Ovary (tissue), 9 donors: Measurements from ENCODE around the gene TP53BP2. TPM values are rescaled to one million over a fixed set of nuclear protein-coding genes. Genes with fewer than 3 reads are reported as not detected.

Experiments used
- DNase-seq, 5 donors: peaks; one replicate each; pipeline ENCODE4 v3.0.0-alpha.2; 2019 to 2020
- H3K27ac ChIP-seq, 2 donors: fragments of 200-600 bp; one replicate each; pipeline versions ENCODE4 v1.5.1 to v1.8.0; 2019 to 2022
- H3K27me3 ChIP-seq: fragments of 200-600 bp; one replicate; pipeline ENCODE4 v1.8.0; 2022
- H3K36me3 ChIP-seq: fragments of 200-600 bp; sonication (generic); one replicate; pipeline ENCODE4 v1.5.1; 2019
- H3K4me1 ChIP-seq: one replicate; pipeline ENCODE4 v1.8.1; 2013; ENCODE audit warnings: mild to moderate bottlenecking, moderate library complexity; ENCODE audit not compliant: insufficient read depth
- H3K4me3 ChIP-seq: fragments of 200-600 bp; sonication (generic); one replicate; pipeline ENCODE4 v1.5.1; 2017
- H3K9me3 ChIP-seq, 2 donors: fragments of 200-600 bp in 1 of 2; sonication (generic) in 1 of 2; one replicate each; pipeline versions ENCODE4 v1.5.1 to v1.8.1; 2013 to 2019; ENCODE audit warnings: mild to moderate bottlenecking in 1 of 2, moderate library complexity in 1 of 2
- EP300 ChIP-seq: sonication (generic); formaldehyde crosslinking; IDR thresholded peaks from one replicate; pipeline ENCODE4 v1.6.1; 2017; ENCODE audit warnings: antibody characterized with exemption
- POLR2A ChIP-seq: fragments of 450-650 bp; IDR thresholded peaks from one replicate; pipeline ENCODE4 v1.6.1; 2017; ENCODE audit warnings: antibody characterized with exemption, mild to moderate bottlenecking, moderate library complexity
- WGBS, 3 donors: extraction: QIAGEN DNeasy Blood & Tissue Kit in 1 of 3; methylation state at CpG; one replicate each; pipeline versions ENCODE4 v1.1.5 to v1.1.7; 2013 to 2017; 5-methylcytosine and 5-hydroxymethylcytosine counted together
- intact Hi-C, 4 donors: fragments of 100-400 bp; cut with DNase I; formaldehyde crosslinking; loops; one replicate each; pipeline versions ENCODE4 v1.11.0 to v1.15.1; 2022 to 2023
- polyA plus RNA-seq, 2 donors: library from polyadenylated mRNA; stranded (reverse); fragments of 200-250 nt in 1 of 2; fragments of 350-450 nt in 1 of 2; fragmentation: Illumina TruSeq in 1 of 2; extraction: RNeasy Lipid Tissue Mini Kit (QIAGEN cat#74804) in 1 of 2; gene quantifications; one replicate each; pipeline ENCODE4 v1.2.3, GENCODE V29; 2013 to 2014
- total RNA-seq, 7 donors: library from RNA; depleted of rRNA in 2 of 7; stranded (reverse); fragments of >200 nt in 2 of 7; fragmentation: NEBNext Ultra II Directional in 3 of 7; extraction: Animal tissue kit (Norgen Biotek cat#: 25700) in 3 of 7; gene quantifications; one replicate each; pipeline versions ENCODE4 v1.1.0 to v1.2.4, GENCODE V29; 2016 to 2023
- TF ChIP-seq, protein P1 (sequence below), 3 donors: fragments of 450-650 bp in 2 of 3; fragments of 200-600 bp in 1 of 3; IDR thresholded peaks; one replicate each; pipeline versions ENCODE4 v1.5.1 to v1.8.0; 2016 to 2022; ENCODE audit warnings: antibody characterized with exemption in 3 of 3, mild to moderate bottlenecking in 1 of 3
- donor health status: DM: no; HTN: no; CAD: no; lungs with moderate emphysema.
- donor health status: DM: no; HTN: no; CAD: no.
- donor health status: Bipolar disorder and iron deficiency.
- donor health status: DM: yes; HTN: yes; CAD: no.
- donor health status: DM: no; HTN: no; CAD: no.
- donor health status: DM: yes; HTN: yes; CAD: no.

The TP53BP2 gene
- total and polyA plus RNA-seq, 9 donors, result 12.4 to 43.6 (median 36.8) TPM

- no peak overlapping the region for H3K27ac ChIP-seq
- H3K36me3 ChIP-seq, result no peaks in the 10 kb centered on the region
- 74 to 84% (median 82%) methylated on average over 2 of the region's 2 CpGs for WGBS, 3 donors
- H3K9me3 ChIP-seq, result no peaks in the 10 kb centered on the region
- DNase-seq, result no peak
- TF ChIP-seq POLR2A, result no peak
- H3K4me3 ChIP-seq, result no peak overlapping the region
- intact Hi-C loops, result no loop called here
- H3K27me3 ChIP-seq, result no peaks in the 10 kb centered on the region
- H3K4me1 ChIP-seq, result peaks cover 3% of the 10 kb centered on the region
These were observed 10.0 kb downstream of the TP53BP2 start for GRCh38 chr1:223835754-223836153.

DNA sequence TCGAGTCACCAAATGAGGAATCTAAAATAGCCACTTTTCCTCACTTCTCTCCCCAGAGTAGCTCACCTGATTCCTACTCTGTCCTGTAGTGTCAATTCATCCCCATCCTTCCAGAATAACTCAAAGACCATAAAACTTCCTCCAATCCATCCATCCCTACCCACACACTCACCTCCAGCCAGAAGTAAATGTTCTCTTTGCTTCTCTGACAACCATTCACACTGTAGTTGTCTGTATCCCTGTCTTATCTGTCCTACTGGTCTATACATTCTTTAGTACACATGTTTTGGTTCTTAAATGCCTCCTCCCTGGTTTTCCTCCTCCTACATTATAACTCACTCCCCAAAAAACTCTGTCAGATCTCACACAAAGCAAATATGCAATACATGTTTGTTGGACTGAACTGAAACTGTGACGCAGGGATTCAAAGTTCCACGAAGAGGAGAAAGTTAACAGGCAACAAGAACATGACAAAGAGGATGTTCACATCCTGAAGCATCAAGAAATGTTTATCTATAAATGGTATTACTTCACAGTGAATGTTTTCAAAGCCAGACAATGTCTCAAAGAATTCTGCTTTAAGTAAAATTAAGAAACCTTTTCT is 11.0 kb downstream of the TP53BP2 start:
- Histone ChIP-seq H3K36me3 (no peaks in the 10 kb centered on the region), H3K4me3 (no peak overlapping the region), H3K9me3 (no peaks in the 10 kb centered on the region), H3K27ac (no peak overlapping the region), H3K4me1 (peaks cover 3% of the 10 kb centered on the region), H3K27me3 (no peaks in the 10 kb centered on the region)
- TF ChIP-seq, protein P1, sequence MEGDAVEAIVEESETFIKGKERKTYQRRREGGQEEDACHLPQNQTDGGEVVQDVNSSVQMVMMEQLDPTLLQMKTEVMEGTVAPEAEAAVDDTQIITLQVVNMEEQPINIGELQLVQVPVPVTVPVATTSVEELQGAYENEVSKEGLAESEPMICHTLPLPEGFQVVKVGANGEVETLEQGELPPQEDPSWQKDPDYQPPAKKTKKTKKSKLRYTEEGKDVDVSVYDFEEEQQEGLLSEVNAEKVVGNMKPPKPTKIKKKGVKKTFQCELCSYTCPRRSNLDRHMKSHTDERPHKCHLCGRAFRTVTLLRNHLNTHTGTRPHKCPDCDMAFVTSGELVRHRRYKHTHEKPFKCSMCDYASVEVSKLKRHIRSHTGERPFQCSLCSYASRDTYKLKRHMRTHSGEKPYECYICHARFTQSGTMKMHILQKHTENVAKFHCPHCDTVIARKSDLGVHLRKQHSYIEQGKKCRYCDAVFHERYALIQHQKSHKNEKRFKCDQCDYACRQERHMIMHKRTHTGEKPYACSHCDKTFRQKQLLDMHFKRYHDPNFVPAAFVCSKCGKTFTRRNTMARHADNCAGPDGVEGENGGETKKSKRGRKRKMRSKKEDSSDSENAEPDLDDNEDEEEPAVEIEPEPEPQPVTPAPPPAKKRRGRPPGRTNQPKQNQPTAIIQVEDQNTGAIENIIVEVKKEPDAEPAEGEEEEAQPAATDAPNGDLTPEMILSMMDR (IDR thresholded peaks at IDR 0.05), result no peak
- intact Hi-C loops, result no loop called here
- no peak for DNase-seq
- WGBS, 3 donors, result 33 to 40% (median 34%) methylated on average over 3 of the region's 3 CpGs

GRCh38 chr1:223833948-223834347 is 11.8 kb downstream of the TP53BP2 start:
- Histone ChIP-seq H3K4me3 (no peak overlapping the region), H3K27me3 (no peaks in the 10 kb centered on the region), H3K36me3 (no peaks in the 10 kb centered on the region), H3K4me1 (peaks cover 3% of the 10 kb centered on the region), H3K27ac (no peak overlapping the region), H3K9me3 (no peaks in the 10 kb centered on the region)
- no peak for TF ChIP-seq POLR2A
- no peak for TF ChIP-seq EP300
- TF ChIP-seq, protein P1 (IDR thresholded peaks at IDR 0.05), result no peak
- no peak for DNase-seq
- intact Hi-C loops, result no loop called here
- 73 to 94% (median 76%) methylated on average over 2 of the region's 2 CpGs for WGBS, 3 donors

DNA sequence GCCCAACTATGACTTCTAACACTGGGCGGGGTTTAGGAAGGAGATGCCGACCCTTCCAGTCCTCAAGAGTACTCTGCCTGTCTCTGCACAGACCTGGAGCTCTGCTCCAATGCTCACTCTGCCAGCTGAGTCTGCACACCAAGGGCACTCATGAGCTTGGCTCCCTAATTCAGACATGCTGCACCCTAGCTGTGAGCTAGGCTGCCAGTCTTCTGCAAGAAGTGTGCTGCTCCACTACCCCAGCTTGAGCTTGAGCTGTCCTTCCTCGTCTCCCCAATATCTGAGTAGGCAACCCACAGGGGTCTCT is 13.2 kb downstream of the TP53BP2 start:
- no peak overlapping the region for H3K27ac ChIP-seq
- no peak for DNase-seq
- intact Hi-C loops, result no loop called here
- no peak overlapping the region for H3K4me3 ChIP-seq
- H3K4me1 ChIP-seq, result peaks cover 3% of the 10 kb centered on the region
- TF ChIP-seq, protein P1 (IDR thresholded peaks at IDR 0.05), result no peak
- TF ChIP-seq POLR2A (no peak), EP300 (no peak)
- H3K9me3 ChIP-seq, result no peaks in the 10 kb centered on the region
- H3K27me3 ChIP-seq, result no peaks in the 10 kb centered on the region
- no peaks in the 10 kb centered on the region for H3K36me3 ChIP-seq
- whole genome bisulfite sequencing, 3 donors, result 63 to 70% (median 68%) methylated on average over 3 of the region's 3 CpGs

- intact Hi-C loops, result no loop called here
- H3K27me3 ChIP-seq, result no peaks in the 10 kb centered on the region
- no peaks in the 10 kb centered on the region for H3K9me3 ChIP-seq
- H3K4me3 ChIP-seq, result no peak overlapping the region
- peaks cover 2% of the 10 kb centered on the region for H3K4me1 ChIP-seq
- no peak for DNase-seq
- 41 to 55% (median 43%) methylated on average over 3 of the region's 3 CpGs for WGBS, 3 donors
- no peak for TF ChIP-seq POLR2A
- TF ChIP-seq, protein P1 (IDR thresholded peaks at IDR 0.05), result no peak
- TF ChIP-seq EP300, result no peak
- H3K36me3 ChIP-seq, result no peaks in the 10 kb centered on the region
- H3K27ac ChIP-seq, result no peak overlapping the region
These were observed 13.8 kb downstream of the TP53BP2 start for GRCh38 chr1:223831755-223832636.
